ENCODE results near the gene FZR1.
A peak's percentile ranks its signal among the peaks of the same experiment; 100 is the strongest.

FZR1 gene

GRCh38 chr19:3508771-3509535 lies 2.8 kb downstream of the FZR1 start:
- peak overlapping the region; percentile 90 for H3K4me2 ChIP-seq (ENCODE audit: insufficient read depth, low read length)
- TF ChIP-seq CTCF (IDR thresholded peaks at IDR 0.05; ENCODE audit: borderline replicate concordance, extremely low read depth, low read length, poor library complexity, severe bottlenecking) (no peak), EZH2 (IDR thresholded peaks at IDR 0.05; ENCODE audit: borderline replicate concordance, low read depth, low read length, severe bottlenecking) (no peak)
- peaks cover 62% of the 10 kb centered on the region for H3K36me3 ChIP-seq (ENCODE audit: insufficient read depth, low read length)
- H3K9me3 ChIP-seq (ENCODE audit: insufficient read depth, low read length, severe bottlenecking) = no peaks in the 10 kb centered on the region
- no peak overlapping the region for H2AFZ ChIP-seq (ENCODE audit: low read depth, low read length)
- peaks cover 66% of the 10 kb centered on the region for H4K20me1 ChIP-seq (ENCODE audit: insufficient read depth, low read length)
- H3K79me2 ChIP-seq (ENCODE audit: insufficient read depth, low read length) = peaks cover 83% of the 10 kb centered on the region
- no peaks in the 10 kb centered on the region for H3K27me3 ChIP-seq (ENCODE audit: insufficient read depth, low read length, poor library complexity)
- ATAC-seq (ENCODE audit: insufficient read depth, low read depth) (no peak), DNase-seq (no peak)
- H3K4me3 ChIP-seq (ENCODE audit: low read depth in 1 of 2, low read length in 2 of 2) = no peak overlapping the region
- H3K9ac ChIP-seq (ENCODE audit: low read depth, low read length) = no peak overlapping the region
- peaks cover 42% of the 10 kb centered on the region for H3K4me1 ChIP-seq (ENCODE audit: insufficient read depth, low read length)
- H3K27ac ChIP-seq (ENCODE audit: low read length) = no peak overlapping the region

GRCh38 chr19:3509566-3509989 lies 3.5 kb downstream of the FZR1 start:
- TF ChIP-seq EZH2 (IDR thresholded peaks at IDR 0.05; ENCODE audit: borderline replicate concordance, low read depth, low read length, severe bottlenecking) = no peak
- no peak for TF ChIP-seq CTCF (IDR thresholded peaks at IDR 0.05; ENCODE audit: borderline replicate concordance, extremely low read depth, low read length, poor library complexity, severe bottlenecking)
- DNase-seq (no peak), ATAC-seq (ENCODE audit: insufficient read depth, low read depth) (no peak)
- Histone ChIP-seq H3K9me3 (ENCODE audit: insufficient read depth, low read length, severe bottlenecking) (no peaks in the 10 kb centered on the region), H3K9ac (ENCODE audit: low read depth, low read length) (no peak overlapping the region), H3K36me3 (ENCODE audit: insufficient read depth, low read length) (peaks cover 62% of the 10 kb centered on the region), H3K79me2 (ENCODE audit: insufficient read depth, low read length) (peaks cover 89% of the 10 kb centered on the region), H3K27ac (ENCODE audit: low read length) (no peak overlapping the region), H4K20me1 (ENCODE audit: insufficient read depth, low read length) (peaks cover 72% of the 10 kb centered on the region), H3K4me3 (ENCODE audit: low read depth in 1 of 2, low read length in 2 of 2) (no peak overlapping the region), H3K27me3 (ENCODE audit: insufficient read depth, low read length, poor library complexity) (no peaks in the 10 kb centered on the region), H3K4me2 (ENCODE audit: insufficient read depth, low read length) (no peak overlapping the region), H2AFZ (ENCODE audit: low read depth, low read length) (no peak overlapping the region), H3K4me1 (ENCODE audit: insufficient read depth, low read length) (peaks cover 42% of the 10 kb centered on the region)

DNA sequence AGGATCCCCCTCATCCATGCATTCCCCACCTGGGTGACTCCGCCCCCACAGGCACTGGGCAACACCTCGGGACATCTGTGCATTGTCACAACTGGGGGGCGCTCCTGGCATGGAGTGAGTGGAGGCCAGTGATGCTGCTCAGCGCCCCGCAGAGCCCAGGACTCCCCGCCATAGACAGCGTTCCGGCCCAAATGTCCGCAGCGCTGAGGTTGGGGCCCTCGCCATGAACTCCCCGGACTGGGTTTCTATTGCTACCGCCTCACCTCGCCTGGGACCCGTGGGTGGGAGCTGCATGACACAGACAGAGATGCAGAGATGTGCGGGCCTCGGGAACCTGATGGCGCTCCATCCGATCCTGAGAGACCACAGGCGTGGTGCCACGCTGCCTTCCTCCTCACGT lies 4.6 kb downstream of the FZR1 start:
- no peak overlapping the region for H3K27ac ChIP-seq (ENCODE audit: low read length)
- no peak overlapping the region for H3K4me2 ChIP-seq (ENCODE audit: insufficient read depth, low read length)
- H2AFZ ChIP-seq (ENCODE audit: low read depth, low read length) = no peak overlapping the region
- peak overlapping the region; percentile 6; the same call in 1 of the 2 replicates for H3K9ac ChIP-seq (ENCODE audit: low read depth, low read length)
- peaks cover 96% of the 10 kb centered on the region for H3K79me2 ChIP-seq (ENCODE audit: insufficient read depth, low read length)
- peaks cover 81% of the 10 kb centered on the region for H4K20me1 ChIP-seq (ENCODE audit: insufficient read depth, low read length)
- DNase-seq (no peak), ATAC-seq (ENCODE audit: insufficient read depth, low read depth) (no peak)
- H3K4me3 ChIP-seq (ENCODE audit: low read depth in 1 of 2, low read length in 2 of 2) = no peak overlapping the region
- H3K36me3 ChIP-seq (ENCODE audit: insufficient read depth, low read length) = peaks cover 70% of the 10 kb centered on the region
- no peak for TF ChIP-seq EZH2 (IDR thresholded peaks at IDR 0.05; ENCODE audit: borderline replicate concordance, low read depth, low read length, severe bottlenecking)
- no peak for TF ChIP-seq CTCF (IDR thresholded peaks at IDR 0.05; ENCODE audit: borderline replicate concordance, extremely low read depth, low read length, poor library complexity, severe bottlenecking)
- no peaks in the 10 kb centered on the region for H3K9me3 ChIP-seq (ENCODE audit: insufficient read depth, low read length, severe bottlenecking)
- H3K4me1 ChIP-seq (ENCODE audit: insufficient read depth, low read length) = peaks cover 30% of the 10 kb centered on the region
- no peaks in the 10 kb centered on the region for H3K27me3 ChIP-seq (ENCODE audit: insufficient read depth, low read length, poor library complexity)

All from DND-41 (cell line).